Measurements from ENCODE around the gene CERKL. TPM values are rescaled to one million over a fixed set of nuclear protein-coding genes. Genes with fewer than 3 reads are reported as not detected.

Gene CERKL
- total and polyA plus RNA-seq, 9 of the 15 experiments (the other 6 are each of a cell fraction or from before 2014, with no cell fraction given): 0.04 to 0.08 TPM; not detected in 7

- no peak for TF ChIP-seq MGA (IDR thresholded peaks at IDR 0.05)
Observed at GRCh38 chr2:181646415-181646987, 10.4 kb downstream of the CERKL start (continued).

All from K562 (cell line).